Upper lobe of left lung (tissue), 4 donors: ENCODE data around the gene SMCHD1.

ENCODE experiments used
- CTCF ChIP-seq, 6 experiments: fragments of 450-650 bp in 4 of 6; fragments of 200-600 bp in 2 of 6; sonication (generic) in 2 of 6; IDR thresholded peaks; one replicate each; pipeline ENCODE4 v1.5.1; 2016 to 2019; ENCODE audit warnings: antibody characterized with exemption in 6 of 6
- POLR2A ChIP-seq, 4 donors: fragments of 450-650 bp; IDR thresholded peaks; one replicate each; pipeline ENCODE4 v1.5.1; 2016 to 2017; ENCODE audit warnings: antibody characterized with exemption in 4 of 4, mild to moderate bottlenecking in 2 of 4
- POLR2AphosphoS5 ChIP-seq, 2 donors: sonication (generic); formaldehyde crosslinking; IDR thresholded peaks; one replicate each; pipeline ENCODE4 v1.5.1; 2017; ENCODE audit warnings: antibody characterized with exemption in 2 of 2

GRCh38 chr18:2840521-2840920, 185.0 kb downstream of the SMCHD1 start:
- TF ChIP-seq CTCF (IDR thresholded peaks at IDR 0.05), result no peak
- no peak for TF ChIP-seq POLR2AphosphoS5 (IDR thresholded peaks at IDR 0.05)
- TF ChIP-seq POLR2A (IDR thresholded peaks at IDR 0.05), result no peak
